Measurements from ENCODE around the gene DAO.

The DAO gene

DNA sequence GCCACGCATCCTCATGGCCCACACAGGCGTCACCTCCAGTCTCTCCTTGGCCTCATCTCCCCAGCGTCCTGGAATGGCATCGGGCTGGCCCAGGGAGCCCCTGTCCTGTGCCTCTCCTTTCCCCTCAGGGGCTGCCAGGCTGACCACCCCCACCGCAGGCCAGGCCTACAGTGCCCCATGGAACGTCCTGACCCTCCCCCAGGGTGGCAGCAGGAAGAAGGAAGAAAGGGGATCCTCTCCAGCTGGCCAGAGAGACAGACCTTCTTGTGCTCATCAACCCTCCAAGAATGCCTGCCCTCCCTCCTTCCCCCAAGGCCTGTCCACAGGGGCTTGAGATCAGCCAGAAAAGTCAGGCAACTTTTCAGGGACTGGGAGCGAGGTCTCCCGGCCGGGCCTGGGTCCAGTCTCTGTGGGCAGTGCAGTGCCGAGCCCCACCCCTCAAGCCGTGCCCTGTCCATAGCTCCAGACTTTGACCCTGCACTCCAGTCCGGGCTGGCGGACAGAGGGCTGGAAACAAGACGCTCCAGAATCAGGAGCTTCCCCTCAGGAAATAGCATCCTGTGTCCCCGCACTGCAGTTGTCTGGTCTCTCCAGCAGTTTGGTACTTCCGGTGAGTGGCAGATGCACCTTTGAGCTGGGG is at the start of gene DAO:
Gene DAO (plus strand): TSS at position 478 of the 640 bp plus-strand sequence. CDS start 4,915 bp downstream, outside the sequence.
- TF ChIP-seq, protein P1, sequence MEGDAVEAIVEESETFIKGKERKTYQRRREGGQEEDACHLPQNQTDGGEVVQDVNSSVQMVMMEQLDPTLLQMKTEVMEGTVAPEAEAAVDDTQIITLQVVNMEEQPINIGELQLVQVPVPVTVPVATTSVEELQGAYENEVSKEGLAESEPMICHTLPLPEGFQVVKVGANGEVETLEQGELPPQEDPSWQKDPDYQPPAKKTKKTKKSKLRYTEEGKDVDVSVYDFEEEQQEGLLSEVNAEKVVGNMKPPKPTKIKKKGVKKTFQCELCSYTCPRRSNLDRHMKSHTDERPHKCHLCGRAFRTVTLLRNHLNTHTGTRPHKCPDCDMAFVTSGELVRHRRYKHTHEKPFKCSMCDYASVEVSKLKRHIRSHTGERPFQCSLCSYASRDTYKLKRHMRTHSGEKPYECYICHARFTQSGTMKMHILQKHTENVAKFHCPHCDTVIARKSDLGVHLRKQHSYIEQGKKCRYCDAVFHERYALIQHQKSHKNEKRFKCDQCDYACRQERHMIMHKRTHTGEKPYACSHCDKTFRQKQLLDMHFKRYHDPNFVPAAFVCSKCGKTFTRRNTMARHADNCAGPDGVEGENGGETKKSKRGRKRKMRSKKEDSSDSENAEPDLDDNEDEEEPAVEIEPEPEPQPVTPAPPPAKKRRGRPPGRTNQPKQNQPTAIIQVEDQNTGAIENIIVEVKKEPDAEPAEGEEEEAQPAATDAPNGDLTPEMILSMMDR (IDR thresholded peaks at IDR 0.05; ENCODE audit: low read depth, low read length) = no peak
- TF ChIP-seq MAX (IDR thresholded peaks at IDR 0.05; ENCODE audit: low read depth, low read length) (no peak), MYC (IDR thresholded peaks at IDR 0.05; ENCODE audit: low read depth, low read length) (no peak), POLR2A (IDR thresholded peaks at IDR 0.05; ENCODE audit: extremely low read depth, insufficient read length) (no peak)
- no peak within 1 kb of the TSS for H3K4me3 ChIP-seq (ENCODE audit: low read depth, low read length)
- DNase-seq (ENCODE audit: low read depth) = no peak

DNA sequence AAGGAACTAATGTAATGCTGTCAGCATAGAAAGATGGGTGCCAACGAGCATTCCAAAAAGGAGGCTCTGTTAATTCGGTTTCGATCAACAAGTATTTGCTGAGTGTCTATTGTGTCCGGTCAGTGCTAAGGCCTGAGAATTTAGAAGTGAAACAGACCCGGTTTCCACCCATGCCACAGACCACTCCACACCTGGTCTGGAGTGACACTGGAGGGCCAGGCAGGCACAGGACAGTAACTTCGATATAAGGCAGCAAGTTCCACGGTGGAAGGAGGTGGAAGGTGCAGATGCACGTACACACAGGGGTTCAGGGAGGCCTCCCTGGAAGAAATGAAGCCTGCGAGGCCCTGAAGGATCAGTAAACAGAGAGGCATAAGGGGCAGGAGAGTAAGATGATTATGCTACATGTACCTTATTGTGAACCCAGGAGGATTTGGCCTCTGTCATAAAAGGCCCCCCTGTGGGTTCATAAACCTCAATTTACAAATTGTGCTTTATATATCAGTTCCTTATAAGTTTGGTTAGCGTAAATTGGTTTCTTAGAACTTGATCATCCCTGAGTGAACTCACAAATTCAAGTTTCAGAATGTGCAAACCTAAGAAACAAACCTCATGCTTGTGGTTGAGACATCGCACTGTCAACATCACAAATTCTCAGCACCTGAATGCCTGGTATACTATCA is 48.4 kb upstream of the DAO start:
- no peak overlapping the region for H3K4me3 ChIP-seq (ENCODE audit: low read depth, low read length)
- TF ChIP-seq POLR2A (IDR thresholded peaks at IDR 0.05; ENCODE audit: extremely low read depth, insufficient read length) = no peak
- DNase-seq (ENCODE audit: low read depth) = no peak

- DNase-seq (ENCODE audit: low read depth) = no peak
- no peak for TF ChIP-seq MYC (IDR thresholded peaks at IDR 0.05; ENCODE audit: low read depth, low read length)
- TF ChIP-seq POLR2A (IDR thresholded peaks at IDR 0.05; ENCODE audit: extremely low read depth, insufficient read length) = no peak
- TF ChIP-seq, protein P1 (IDR thresholded peaks at IDR 0.05; ENCODE audit: low read depth, low read length) = no peak
- TF ChIP-seq MAX (IDR thresholded peaks at IDR 0.05; ENCODE audit: low read depth, low read length) = no peak
- H3K4me3 ChIP-seq (ENCODE audit: low read depth, low read length) = no peak overlapping the region
Measured at GRCh38 chr12:108832208-108832607, 47.7 kb upstream of the DAO start.

DNA sequence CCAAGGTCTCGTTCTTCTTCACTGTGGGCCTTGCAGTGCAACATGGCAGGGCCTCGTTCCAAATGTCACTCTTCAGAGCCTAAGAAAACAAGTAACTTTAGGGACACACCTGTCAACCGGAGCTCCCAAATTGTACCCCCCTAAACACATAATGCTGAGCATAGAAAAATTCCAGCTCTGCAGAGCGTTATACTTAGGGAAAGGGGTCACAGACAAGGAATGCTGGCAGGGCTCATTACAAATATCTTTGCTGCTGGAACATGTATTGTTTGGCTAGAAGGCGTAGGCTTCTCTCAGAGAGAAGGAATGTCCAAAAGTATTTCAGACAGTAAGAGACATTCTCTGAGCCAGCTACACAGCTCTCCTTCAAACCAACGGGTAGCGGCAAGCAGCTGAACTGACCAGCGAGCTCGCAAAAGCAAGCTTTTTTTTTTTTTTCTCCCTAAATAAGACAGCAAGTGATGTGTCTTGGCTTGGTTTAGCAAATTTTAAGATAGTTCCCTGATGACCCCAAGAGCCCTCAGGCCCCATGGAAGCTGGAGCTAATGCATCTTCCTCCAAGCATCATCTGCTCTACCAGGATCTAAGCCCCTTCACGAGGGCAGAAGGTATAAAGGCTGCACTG is 47.0 kb upstream of the DAO start:
- H3K4me3 ChIP-seq (ENCODE audit: low read depth, low read length) = no peak overlapping the region
- TF ChIP-seq, protein P1 (IDR thresholded peaks at IDR 0.05; ENCODE audit: low read depth, low read length) = no peak
- TF ChIP-seq MYC (IDR thresholded peaks at IDR 0.05; ENCODE audit: low read depth, low read length) (no peak), MAX (IDR thresholded peaks at IDR 0.05; ENCODE audit: low read depth, low read length) (no peak), POLR2A (IDR thresholded peaks at IDR 0.05; ENCODE audit: extremely low read depth, insufficient read length) (no peak)

DNA sequence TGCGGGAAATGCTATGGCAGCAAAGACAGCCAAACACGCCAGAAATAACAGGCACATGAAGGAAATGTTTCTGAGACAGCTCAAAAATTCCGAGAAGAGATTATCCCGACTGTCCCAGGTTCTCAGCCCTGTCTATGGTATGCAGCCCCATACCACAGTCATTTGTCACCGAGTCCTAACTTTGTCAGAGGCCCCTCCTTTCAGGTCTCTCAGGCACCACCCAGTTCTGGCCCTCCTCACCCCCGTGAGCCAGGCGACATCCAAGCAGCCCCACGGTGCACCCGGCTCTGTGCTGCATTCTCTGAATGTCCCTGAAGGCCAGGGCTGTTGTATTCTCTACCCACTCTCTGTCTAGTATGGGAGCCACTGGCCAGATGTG is 46.5 kb upstream of the DAO start:
- H3K4me3 ChIP-seq (ENCODE audit: low read depth, low read length) = no peak overlapping the region
- DNase-seq (ENCODE audit: low read depth) = no peak
- TF ChIP-seq, protein P1 (IDR thresholded peaks at IDR 0.05; ENCODE audit: low read depth, low read length) = no peak

More for the DNA sequence above, 47.0 kb upstream of the DAO start:
- no peak for DNase-seq (ENCODE audit: low read depth)

DNA sequence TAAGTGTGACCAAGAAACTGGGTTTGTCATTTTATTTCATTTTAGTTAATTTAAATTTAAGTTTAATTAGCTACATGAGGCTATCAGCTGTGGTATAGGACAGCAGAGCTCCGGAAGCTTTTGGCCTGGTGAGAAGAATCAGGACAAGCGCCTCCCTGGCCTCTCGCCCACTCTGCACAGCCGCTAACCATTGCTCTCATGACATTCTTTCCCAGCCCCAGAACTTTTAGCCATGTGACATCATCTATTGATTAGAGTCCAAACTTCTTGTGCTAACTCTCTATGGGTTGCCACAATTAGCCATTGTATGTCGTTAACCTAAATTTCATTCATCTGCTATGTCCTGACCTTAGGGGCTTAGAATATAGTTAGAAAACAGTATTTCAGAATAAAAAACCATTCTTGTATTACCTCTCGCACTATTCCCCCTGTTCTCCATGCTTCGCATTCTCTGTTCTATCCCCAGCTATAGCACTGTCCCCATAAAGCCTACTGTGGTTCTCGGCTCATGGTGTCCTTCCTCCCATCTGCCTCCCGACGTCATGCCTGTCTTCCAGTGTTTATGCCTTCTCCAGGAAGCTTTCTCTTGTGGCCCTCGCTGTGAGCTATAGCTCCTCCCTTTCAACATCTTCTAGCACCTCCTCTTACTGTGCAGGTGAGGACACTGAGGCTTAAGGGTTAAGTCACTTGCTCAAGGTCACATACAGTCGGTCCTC is 46.0 kb upstream of the DAO start:
- TF ChIP-seq MYC (IDR thresholded peaks at IDR 0.05; ENCODE audit: low read depth, low read length) (no peak), POLR2A (IDR thresholded peaks at IDR 0.05; ENCODE audit: extremely low read depth, insufficient read length) (no peak), MAX (IDR thresholded peaks at IDR 0.05; ENCODE audit: low read depth, low read length) (no peak)
- TF ChIP-seq, protein P1 (IDR thresholded peaks at IDR 0.05; ENCODE audit: low read depth, low read length) = no peak
- H3K4me3 ChIP-seq (ENCODE audit: low read depth, low read length) = no peak overlapping the region
- DNase-seq (ENCODE audit: low read depth) = no peak
